GM19468 (cell line): ENCODE results near the gene PHLDA3.

ENCODE experiments used
- ATAC-seq: cut with Tn5 transposase; IDR thresholded peaks from one replicate; pipeline ENCODE4 v1.9.1; 2021; ENCODE audit warnings: mild to moderate bottlenecking, moderate library complexity, moderate number of reproducible peaks; ENCODE audit not compliant: unreplicated experiment; ENCODE audit errors: extremely low read depth

The PHLDA3 gene

DNA sequence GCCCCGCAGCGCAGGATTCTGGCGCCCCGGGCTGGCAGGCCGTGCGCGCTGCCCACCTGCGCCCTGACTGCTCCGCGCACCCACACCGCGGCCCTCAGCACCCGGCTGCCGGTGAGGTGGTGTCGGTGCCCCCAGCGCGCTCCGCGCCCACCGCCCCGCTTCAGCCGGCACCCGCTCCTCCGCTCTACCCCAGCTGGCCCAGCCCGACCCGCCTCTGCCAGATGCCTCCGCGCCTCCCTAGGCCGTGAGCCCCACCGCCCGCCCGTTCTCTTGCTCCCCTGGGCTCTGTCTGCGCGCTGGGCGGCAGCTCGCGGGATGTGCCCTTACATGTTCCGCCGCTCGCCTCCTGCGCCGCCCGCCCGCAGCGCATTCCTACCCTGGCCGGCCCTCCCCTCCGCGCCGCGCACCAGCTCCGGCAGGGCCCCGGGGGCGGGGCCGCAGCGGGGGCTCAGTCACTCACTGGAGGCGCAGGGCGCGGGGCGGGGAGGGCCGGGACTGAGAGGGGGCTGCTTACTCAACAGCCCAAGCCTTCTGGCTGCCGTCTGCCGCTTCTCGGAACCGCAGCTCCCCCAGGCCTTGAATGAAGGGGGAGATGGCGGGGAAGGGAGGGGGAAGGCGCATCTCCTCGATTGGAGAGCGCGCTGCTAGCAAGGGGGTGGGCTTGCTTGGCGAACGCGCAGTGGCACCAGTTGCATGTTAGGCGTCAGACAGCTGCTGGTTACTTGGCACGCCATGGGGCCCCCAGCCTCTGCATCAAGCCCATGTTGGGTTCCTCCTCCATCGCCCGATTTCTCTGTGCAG lies at the start of gene PHLDA3:
PHLDA3 (minus strand) TSS at position 345 of the 801 bp plus-strand sequence. CDS start 402 bp downstream, outside the sequence.
- ATAC-seq = peak; percentile 41

DNA sequence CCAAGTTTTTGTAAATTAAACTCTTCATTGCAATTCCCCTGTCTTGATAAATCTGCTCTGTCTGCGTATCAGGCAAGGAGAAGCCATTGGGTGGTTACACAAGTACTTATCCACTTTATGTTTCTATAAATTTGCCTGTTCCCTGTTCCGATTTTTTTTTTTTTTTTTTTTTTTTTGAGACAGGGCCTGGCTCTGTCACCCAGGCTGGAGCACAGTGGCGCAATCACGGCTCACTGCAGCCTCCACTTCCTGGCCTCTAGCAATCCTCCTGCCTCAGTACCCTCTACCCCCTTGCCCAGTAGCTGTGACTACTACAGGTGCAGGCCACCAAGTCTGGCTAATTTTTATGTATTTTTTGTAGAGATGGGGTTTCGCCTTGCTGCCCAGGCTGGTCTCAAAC lies 49.1 kb upstream of the PHLDA3 start:
- no peak for ATAC-seq

DNA sequence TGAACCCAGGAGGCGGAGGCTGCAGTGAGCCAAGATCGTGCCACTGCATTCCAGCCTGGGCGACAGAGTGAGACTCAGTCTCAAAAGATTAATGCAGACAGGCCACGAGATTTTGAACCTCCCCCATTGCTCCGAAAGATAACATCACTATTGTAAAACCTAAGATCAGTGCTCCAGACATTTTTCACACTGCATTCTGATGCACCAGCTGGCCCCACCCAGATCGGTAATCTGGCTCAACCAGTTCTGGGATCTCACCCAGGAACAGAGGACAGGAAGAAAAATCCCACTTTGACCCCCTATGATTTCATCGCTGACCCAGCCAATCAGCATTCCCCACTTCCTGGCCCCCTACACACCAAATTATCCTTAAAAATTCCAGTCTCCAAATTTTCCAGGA lies 48.6 kb upstream of the PHLDA3 start:
- ATAC-seq = no peak

DNA sequence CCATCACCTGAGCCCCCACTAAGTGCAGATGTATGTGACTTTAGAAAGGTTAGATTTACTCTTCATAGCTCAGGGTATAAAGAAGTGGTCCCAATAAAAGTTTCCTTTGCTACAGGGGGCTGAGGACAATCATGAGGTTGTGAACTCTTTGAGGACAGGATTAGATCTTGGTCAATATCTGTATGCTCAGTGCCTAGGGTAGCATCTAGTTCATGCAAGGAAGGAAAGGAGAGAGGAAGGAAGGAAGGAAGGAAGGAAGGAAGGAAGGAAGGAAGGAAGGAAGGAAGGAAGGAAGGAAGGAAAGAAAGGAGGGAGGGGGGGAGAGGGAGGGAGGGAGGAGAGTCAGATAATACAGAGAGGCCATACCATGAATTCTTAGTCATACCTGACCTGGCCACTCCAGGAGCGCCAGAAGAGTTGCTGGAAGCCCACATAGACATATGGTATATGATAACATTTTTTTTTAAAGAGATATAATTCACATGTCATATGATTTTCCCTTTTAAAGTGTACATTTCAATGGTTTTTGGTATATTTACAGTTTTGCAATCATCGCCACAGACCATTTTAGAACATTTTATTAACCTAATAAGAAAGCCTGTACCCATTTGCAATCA lies 47.6 kb upstream of the PHLDA3 start:
- no peak for ATAC-seq

DNA sequence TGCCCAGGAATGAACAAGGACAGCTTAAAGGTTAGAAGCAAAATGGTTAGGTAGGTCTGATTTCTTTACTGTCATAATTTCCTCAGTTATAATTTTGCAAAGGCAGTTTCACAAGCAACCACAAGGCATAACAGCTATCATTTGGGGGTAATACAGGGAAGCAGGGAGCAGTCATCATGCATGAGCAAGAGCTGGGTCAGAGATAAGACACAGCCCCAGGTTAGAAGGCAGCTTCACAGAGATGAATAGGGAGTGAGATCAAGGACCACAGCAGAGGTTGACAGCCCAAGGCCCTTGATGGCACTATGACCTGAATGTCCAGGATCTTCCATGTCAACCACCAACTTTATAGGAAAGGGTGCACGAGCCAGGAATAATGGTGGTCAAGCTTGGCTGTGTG lies 46.9 kb upstream of the PHLDA3 start:
- ATAC-seq = no peak

DNA sequence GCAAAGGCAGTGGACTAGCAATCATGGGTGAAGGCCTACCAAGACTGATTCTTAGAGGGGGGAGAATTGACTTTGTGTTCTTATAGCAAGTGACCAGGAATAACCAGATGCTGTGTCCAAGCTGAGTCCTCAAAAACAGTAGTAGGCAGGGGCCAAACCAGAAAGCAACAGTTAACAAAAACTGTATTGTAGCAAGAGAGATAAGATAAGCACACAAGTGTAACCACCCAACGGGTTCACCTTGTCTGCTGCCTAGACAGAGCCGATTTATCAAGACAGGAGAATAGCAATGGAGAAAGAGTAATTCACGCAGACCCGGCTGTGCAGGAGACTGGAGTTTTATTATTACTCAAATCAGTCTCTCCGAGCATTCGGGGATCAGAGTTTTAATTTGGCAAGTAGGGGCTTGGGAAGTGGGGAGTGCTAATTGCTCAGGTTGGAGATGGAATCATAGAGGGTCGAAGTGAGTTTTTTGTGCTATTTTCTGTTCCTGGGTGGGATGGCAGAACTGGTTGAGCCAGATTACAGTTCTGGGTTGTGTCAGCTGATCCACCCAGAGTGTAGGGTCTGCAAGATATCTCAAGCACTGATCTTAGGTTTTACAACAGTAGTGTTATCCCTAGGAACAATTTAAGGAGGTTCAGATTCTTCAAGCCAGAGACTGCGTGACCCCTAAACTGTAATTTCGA lies 46.2 kb upstream of the PHLDA3 start:
- ATAC-seq = no peak

DNA sequence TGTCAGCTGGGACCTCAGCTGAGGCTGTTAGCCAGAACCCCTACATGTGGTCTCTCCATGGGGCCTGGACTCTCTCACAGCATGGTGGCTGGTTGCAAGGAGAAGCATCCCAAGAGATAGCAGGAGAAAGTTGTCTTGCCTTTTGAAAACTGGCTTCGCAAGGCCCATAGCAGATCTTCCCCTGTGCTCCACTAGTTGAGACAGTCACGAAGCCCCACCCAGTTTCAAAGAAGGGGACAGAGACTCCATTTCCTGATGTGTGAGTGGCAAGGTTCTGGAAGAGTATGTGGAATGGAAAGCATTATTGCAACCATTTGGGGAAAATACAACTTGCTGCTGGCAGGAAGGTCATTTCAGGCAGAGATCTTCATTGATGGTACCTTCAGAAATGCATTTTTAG lies 45.5 kb upstream of the PHLDA3 start:
- ATAC-seq = no peak

DNA sequence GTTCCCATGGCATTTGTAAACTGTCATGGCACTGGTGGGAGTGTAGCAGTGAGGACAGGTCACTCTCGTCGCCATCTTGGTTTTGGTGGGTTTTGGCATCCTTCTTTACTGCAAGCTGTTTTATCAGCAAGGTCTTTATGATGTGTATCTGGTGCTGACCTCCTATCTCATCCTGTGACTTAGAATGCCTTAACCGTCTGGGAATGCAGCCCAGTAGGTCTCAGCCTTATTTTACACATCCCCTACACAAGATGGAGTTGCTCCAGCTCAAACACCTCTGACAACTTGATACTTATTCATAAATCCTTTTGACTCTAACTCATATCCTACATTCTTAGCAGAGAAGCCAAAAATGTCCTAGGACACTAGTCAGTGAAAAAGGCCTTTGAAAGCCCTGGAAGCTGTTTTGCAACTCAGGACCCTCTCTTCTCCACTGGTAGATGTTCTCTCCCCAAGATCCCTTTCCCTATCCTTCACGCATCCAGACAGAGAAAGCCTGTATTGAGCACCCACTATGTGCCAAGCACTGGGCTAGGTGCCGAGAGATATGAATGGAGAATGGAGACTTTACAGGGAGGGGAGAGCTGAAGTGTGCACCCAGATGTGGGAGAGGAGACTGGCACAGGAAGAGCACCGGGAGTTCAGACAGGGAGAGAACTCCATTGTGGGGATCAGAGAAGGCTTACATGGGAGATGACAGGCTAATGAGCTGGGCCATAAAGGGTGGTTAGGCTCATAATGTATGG lies 44.7 kb upstream of the PHLDA3 start:
- no peak for ATAC-seq

DNA sequence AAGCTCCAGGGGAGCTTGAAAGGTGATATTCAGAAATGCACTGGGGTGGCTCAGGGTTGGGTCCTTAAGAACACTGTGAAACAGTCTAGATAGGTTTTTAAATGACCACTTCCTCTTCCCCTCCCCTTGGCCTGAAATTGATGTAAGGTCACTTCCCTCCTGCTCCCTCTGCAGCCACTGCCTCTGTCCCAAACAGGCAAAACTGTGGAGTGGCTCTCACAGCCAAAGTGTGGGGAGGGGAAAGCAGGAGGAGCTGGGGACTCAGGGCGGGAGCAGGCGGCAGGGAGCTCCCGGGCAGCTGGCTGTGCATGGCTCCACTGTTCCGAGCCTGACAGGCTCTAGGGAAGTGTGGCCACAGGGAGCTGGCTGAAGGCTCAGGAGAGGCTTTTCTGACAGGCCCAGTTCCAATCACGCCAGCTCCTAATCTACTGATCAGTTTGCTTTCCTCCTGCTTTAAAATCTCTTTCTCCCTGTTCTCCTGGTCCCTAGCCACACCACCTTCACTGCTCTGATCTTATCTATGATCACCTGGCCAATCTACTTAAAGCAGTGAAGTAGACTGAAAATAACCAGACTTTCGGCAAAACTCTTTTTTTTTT lies 43.1 kb upstream of the PHLDA3 start:
- ATAC-seq = no peak

DNA sequence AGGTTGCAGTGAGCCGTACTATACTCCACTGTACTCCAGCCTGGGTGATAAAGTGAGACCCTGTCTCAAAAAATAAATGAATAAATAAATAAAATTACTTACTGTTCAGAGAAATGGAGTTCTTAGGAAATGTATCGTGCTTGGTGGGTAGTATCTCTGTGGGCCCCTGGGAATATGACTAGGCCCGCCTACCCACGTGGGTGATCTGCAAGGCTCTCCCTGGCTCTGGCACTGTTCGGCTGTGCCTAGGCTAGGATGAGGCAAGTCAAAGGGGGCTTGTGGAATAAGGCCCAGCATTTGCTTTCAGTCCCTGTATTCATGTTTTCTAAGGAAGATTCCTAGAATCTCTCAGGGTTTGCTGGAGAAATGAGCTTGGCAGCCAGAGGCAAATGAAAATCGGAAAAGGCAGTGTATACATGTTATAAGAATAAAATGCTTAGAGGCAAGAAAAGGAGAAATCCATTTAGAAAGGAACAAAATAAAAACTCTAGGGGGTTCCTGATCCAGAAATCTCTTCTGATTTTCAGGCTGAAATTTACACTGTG lies 42.5 kb upstream of the PHLDA3 start:
- ATAC-seq = no peak

DNA sequence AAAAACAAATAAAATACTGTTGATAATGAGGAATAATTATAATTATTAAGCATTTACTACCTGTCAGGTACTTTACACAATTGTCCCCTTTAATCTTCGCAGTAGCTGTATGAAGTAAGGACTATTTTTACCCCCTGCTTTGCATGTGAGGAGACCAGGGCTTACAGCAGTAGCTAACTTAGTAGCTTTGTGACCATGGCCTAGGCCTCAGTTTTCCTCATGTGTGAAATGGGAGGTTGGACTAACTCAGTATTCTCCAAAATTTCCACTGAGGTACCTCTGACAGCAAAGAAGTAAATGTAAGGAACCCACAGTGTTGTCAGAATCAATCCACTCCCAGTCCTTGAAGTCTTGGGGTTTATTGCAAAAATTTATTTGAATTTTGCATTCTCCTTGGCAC lies 41.7 kb upstream of the PHLDA3 start:
- ATAC-seq = no peak

DNA sequence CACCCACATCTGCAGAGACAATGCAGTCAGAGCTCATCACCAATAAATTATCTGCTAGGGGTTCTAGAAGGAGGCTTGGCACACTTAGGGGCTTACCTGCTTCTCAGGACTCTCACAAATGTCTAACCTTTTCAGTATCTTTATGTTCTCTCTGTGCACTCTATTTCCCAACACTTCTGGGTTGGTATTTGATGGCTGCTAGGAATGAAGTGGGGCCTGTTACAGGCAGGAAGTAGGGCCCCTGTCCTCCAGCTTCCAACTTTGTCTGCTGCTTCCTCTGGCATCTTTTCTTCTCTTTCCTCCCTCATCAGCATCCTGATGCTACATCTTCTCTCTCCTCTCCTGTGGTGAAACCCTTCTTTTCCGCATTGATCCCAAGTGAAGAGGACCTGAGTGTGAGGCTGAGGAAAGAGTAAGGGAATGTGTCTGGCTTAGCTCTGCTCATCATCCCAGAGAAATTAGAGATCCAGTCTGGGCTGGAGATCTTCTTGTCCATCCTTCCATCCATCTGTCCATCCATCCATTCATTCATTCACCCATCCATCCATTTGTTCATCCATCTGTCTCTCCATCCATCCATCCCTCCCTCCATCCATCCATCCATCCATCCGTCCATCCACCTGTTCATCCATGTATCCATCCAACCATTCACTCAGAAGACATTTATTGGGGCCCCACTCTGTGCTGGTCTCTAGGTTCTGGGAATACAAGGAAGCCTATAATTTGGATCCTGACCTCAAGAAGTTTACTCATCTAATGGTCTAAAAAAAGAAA lies 40.8 kb upstream of the PHLDA3 start:
- no peak for ATAC-seq

DNA sequence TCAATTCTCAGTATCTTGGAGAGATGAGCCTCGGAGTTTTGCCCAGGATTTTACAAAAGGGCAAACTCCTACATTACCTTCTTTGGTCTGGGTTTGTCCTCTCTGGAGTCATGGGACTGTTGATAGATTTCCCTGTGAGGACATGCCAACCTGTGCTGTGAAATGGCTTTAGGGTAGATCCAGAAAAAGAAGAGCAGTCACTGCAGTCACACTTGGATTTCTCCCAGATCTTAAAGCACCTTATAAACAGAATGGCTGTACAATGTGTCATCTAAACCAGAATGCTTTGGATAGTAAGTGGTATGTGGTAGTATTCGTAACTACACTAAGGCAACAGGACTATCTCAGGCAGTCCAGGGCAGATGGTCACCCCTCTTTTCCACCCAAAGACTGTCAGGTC lies 39.8 kb upstream of the PHLDA3 start:
- no peak for ATAC-seq

DNA sequence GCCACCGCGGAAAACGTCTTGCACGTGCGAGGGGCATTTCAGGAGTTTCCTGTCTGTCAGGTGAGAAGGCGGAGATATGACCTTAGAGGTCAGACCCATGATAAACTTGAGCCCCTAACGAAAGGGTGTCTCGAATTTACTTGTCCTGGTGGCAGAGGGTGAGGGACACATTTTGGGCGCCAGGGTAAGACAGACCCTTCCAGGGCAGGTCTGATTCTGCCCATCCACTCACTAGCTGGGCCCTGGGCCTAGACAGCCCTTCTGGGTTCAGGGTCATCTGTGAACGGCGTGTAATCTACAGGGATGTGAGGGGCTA lies 38.3 kb upstream of the PHLDA3 start:
- ATAC-seq = no peak

DNA sequence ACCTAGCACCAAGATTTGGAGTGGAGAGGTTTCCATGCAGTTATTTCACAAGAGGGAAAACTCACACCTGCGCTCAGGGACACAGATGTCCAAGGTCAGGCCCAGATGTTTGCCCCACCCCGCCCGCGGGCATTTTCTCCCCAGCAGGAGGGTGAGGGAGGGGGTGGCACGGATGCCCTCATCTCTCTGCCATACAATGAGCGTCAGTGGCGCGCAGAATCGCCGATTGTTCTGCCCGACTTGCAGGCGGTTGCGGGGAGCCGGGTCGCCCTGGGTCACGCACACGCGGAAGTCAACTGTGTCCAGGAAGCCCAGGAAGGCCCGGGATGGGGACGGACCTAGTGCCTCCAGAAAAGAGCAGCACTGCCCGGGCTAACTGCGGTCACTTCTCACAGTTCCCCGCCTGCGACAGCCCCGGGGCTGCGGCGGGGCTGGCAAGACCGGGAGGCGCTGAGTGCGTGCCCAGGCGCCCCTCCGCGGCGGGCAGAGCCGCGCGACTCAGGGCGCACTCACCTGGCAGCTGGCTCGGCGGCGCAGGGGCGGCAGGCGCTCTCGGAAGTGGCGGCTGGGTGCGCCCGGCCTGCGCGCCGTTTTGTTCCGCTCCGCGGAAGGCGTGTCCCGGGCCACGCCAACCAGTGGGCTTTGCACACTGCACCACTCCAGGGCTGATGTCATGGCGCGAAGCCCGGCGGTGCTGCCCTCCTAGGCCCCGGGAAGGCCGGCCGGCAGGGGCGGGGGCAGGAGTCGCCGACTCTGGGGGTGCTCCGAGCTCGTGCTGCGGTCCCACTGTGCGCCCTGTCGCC lies 37.8 kb upstream of the PHLDA3 start, which contains the start of gene CSRP1:
CSRP1 (minus strand) TSS at position 567 of the 803 bp plus-strand sequence. CDS start 10,820 bp downstream, outside the sequence.
- ATAC-seq = peak; percentile 91

DNA sequence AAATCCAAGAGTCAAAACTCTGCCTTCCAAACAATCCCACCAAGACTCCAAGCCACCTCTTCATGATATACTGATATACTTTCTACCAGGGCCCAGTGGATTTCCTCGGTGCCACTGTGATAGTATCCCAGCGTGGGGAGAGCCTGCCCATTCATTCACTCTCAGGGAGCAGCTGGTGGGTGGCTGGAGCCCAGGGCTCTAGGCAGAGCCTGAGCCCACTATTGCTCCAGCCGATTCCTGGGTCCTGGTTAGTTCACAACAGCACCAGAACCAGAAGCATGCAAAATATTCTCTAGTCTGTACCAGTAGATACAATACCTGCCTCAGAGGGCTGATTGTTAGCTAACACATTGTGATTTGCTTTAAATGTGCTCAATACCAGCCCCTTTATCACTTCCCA lies 37.1 kb upstream of the PHLDA3 start:
- ATAC-seq = no peak

DNA sequence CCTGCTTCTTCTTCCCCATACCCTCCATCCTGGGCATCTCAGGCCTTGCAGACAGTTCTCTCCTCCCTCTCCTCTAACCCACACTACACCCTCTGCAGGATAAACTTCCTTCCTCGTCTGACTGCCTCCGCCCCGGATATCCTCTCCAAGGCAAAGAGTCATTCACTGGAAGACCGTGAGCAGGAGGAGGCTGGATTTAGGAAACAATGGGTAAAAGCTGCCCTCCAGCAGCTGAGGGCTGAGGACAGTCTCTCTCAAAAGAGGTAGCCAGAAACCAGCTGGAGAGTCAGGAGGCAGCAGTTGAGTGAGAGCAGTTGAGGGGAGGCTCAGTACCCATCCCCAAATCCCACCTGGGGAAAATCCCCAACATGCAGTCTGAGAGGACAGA lies 36.5 kb upstream of the PHLDA3 start:
- ATAC-seq = no peak

DNA sequence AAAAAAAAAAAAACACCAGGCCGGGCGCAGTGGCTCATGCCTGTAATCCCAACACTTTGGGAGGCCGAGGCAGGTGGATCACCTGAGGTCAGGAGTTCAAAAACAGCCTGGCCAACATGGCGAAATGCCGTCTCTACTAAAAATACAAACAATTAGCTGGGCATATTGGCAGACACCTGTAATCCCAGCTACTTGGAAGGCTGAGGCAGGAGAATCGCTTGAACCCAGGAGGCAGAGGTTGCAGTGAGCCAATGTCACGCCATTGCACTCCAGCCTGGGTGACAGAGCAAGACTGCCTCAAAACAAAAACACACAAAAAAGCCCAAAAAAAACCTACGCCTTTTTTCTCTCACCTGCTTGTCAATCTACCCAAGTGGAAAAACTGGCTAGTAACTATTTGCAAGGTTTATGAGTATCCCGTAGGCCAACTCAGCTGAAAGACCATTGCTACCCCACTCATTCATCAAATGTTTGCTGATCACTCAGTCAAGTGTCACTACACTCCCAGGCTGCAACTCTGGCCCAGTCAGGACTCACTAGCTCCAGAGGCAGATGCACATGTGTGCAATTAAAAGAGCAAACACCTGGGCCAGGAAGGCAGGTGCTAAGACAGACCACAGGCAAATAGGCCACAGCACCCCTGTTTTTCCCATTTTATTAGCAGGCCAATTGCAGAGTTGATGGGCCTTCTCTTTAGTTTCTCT lies 36.0 kb upstream of the PHLDA3 start:
- ATAC-seq = no peak
